ENCODE results near the gene CAMK2D. TPM values are rescaled to one million over a fixed set of nuclear protein-coding genes. Genes with fewer than 3 reads are reported as not detected.

CAMK2D gene
- total and polyA plus RNA-seq, 4 donors = 10.1 to 31.0 (median 25.6) TPM

DNA sequence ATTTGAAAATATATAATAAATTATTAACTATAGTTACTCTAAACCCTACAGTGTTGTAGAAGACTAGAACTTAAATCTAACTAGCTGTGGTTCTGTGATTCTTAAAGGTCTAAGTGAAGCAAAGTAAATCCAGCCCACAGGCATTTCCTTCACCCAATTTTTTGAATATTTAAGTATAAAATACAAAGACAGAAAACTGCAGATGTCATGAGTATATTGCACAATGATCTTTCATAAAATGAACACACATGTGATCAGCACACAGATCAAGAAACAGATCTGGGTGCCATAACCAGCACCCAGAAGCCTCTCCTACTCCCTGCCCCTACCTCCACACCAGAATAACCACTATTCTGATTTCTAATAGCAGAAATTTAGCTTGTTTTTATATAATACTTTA, 82.9 kb downstream of the CAMK2D start:
- no peak overlapping the region for H3K9ac ChIP-seq (ENCODE audit: low read depth in 1 of 2, low read length in 2 of 2)
- TF ChIP-seq, protein P1, sequence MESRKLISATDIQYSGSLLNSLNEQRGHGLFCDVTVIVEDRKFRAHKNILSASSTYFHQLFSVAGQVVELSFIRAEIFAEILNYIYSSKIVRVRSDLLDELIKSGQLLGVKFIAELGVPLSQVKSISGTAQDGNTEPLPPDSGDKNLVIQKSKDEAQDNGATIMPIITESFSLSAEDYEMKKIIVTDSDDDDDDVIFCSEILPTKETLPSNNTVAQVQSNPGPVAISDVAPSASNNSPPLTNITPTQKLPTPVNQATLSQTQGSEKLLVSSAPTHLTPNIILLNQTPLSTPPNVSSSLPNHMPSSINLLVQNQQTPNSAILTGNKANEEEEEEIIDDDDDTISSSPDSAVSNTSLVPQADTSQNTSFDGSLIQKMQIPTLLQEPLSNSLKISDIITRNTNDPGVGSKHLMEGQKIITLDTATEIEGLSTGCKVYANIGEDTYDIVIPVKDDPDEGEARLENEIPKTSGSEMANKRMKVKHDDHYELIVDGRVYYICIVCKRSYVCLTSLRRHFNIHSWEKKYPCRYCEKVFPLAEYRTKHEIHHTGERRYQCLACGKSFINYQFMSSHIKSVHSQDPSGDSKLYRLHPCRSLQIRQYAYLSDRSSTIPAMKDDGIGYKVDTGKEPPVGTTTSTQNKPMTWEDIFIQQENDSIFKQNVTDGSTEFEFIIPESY (IDR thresholded peaks at IDR 0.05) = no peak
- TF ChIP-seq YY1 (IDR thresholded peaks at IDR 0.05) (no peak), JUND (IDR thresholded peaks at IDR 0.05) (no peak), EGR1 (IDR thresholded peaks at IDR 0.05; ENCODE audit: low read depth in 2 of 2) (no peak), NR2F2 (IDR thresholded peaks at IDR 0.05) (no peak), SP1 (IDR thresholded peaks at IDR 0.05) (no peak), FOXA1 (IDR thresholded peaks at IDR 0.05) (no peak)
- TF ChIP-seq, protein P2, sequence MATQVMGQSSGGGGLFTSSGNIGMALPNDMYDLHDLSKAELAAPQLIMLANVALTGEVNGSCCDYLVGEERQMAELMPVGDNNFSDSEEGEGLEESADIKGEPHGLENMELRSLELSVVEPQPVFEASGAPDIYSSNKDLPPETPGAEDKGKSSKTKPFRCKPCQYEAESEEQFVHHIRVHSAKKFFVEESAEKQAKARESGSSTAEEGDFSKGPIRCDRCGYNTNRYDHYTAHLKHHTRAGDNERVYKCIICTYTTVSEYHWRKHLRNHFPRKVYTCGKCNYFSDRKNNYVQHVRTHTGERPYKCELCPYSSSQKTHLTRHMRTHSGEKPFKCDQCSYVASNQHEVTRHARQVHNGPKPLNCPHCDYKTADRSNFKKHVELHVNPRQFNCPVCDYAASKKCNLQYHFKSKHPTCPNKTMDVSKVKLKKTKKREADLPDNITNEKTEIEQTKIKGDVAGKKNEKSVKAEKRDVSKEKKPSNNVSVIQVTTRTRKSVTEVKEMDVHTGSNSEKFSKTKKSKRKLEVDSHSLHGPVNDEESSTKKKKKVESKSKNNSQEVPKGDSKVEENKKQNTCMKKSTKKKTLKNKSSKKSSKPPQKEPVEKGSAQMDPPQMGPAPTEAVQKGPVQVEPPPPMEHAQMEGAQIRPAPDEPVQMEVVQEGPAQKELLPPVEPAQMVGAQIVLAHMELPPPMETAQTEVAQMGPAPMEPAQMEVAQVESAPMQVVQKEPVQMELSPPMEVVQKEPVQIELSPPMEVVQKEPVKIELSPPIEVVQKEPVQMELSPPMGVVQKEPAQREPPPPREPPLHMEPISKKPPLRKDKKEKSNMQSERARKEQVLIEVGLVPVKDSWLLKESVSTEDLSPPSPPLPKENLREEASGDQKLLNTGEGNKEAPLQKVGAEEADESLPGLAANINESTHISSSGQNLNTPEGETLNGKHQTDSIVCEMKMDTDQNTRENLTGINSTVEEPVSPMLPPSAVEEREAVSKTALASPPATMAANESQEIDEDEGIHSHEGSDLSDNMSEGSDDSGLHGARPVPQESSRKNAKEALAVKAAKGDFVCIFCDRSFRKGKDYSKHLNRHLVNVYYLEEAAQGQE (IDR thresholded peaks at IDR 0.05) = no peak
- TF ChIP-seq, protein P3, sequence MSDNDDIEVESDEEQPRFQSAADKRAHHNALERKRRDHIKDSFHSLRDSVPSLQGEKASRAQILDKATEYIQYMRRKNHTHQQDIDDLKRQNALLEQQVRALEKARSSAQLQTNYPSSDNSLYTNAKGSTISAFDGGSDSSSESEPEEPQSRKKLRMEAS (IDR thresholded peaks at IDR 0.05) = no peak
- TF ChIP-seq, protein P4, sequence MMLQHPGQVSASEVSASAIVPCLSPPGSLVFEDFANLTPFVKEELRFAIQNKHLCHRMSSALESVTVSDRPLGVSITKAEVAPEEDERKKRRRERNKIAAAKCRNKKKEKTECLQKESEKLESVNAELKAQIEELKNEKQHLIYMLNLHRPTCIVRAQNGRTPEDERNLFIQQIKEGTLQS (IDR thresholded peaks at IDR 0.05) = no peak
- TF ChIP-seq, protein P5, sequence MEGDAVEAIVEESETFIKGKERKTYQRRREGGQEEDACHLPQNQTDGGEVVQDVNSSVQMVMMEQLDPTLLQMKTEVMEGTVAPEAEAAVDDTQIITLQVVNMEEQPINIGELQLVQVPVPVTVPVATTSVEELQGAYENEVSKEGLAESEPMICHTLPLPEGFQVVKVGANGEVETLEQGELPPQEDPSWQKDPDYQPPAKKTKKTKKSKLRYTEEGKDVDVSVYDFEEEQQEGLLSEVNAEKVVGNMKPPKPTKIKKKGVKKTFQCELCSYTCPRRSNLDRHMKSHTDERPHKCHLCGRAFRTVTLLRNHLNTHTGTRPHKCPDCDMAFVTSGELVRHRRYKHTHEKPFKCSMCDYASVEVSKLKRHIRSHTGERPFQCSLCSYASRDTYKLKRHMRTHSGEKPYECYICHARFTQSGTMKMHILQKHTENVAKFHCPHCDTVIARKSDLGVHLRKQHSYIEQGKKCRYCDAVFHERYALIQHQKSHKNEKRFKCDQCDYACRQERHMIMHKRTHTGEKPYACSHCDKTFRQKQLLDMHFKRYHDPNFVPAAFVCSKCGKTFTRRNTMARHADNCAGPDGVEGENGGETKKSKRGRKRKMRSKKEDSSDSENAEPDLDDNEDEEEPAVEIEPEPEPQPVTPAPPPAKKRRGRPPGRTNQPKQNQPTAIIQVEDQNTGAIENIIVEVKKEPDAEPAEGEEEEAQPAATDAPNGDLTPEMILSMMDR (IDR thresholded peaks at IDR 0.05; ENCODE audit: low read depth, low read length, missing input control) = no peak
- no peak for DNase-seq (ENCODE audit: low spot score)
- no peak overlapping the region for H3K4me3 ChIP-seq (ENCODE audit: low read depth in 1 of 3, low read length in 3 of 3)
- H3K9me3 ChIP-seq (ENCODE audit: control insufficient read depth in 4 of 4, low read length in 3 of 4) = no peaks in the 10 kb centered on the region
- no peak overlapping the region for H3K27ac ChIP-seq (ENCODE audit: low read depth in 1 of 2, low read length in 2 of 2)
- no peaks in the 10 kb centered on the region for H3K36me3 ChIP-seq (ENCODE audit: control insufficient read depth in 4 of 4, insufficient read depth in 3 of 4, low read depth in 1 of 4, low read length in 3 of 4)
- no peaks in the 10 kb centered on the region for H3K27me3 ChIP-seq (ENCODE audit: control insufficient read depth in 4 of 4, insufficient read depth in 4 of 4, low read length in 3 of 4)
- H3K4me1 ChIP-seq (ENCODE audit: control insufficient read depth in 4 of 4, insufficient read depth in 4 of 4, low read length in 3 of 4) = peaks cover 0 to 11% (median 7%) of the 10 kb centered on the region in 4 donors

DNA sequence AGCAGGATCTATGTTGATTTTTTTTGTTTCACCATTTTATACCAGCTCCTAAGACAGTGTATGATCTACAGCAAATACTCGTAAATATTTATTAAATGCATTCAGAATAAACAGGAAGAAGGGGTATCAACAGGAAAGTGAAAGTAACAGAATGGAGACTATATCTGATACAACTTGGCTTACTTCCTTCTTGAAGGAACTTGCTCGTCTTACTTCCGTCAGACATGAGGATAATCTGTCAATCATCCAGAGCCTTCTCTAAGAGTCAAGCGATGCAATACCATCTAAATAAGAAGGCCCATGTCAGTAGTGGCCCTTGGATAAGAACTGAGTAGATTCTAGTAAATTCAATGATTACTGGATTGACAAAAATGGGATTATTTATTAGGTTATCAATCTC, 84.2 kb downstream of the CAMK2D start:
- Histone ChIP-seq H3K4me1 (ENCODE audit: control insufficient read depth in 4 of 4, insufficient read depth in 4 of 4, low read length in 3 of 4) (peaks cover 0 to 11% (median 6%) of the 10 kb centered on the region in 4 donors), H3K4me3 (ENCODE audit: low read depth in 1 of 3, low read length in 3 of 3) (no peak overlapping the region), H3K27ac (ENCODE audit: low read depth in 1 of 2, low read length in 2 of 2) (no peak overlapping the region), H3K9ac (ENCODE audit: low read depth in 1 of 2, low read length in 2 of 2) (no peak overlapping the region), H3K36me3 (ENCODE audit: control insufficient read depth in 4 of 4, insufficient read depth in 3 of 4, low read depth in 1 of 4, low read length in 3 of 4) (no peaks in the 10 kb centered on the region), H3K9me3 (ENCODE audit: control insufficient read depth in 4 of 4, low read length in 3 of 4) (no peaks in the 10 kb centered on the region), H3K27me3 (ENCODE audit: control insufficient read depth in 4 of 4, insufficient read depth in 4 of 4, low read length in 3 of 4) (no peaks in the 10 kb centered on the region)
- no peak for DNase-seq (ENCODE audit: low spot score)
- WGBS = 72% methylated on average over 4 of the region's 4 CpGs
- no peak for TF ChIP-seq SP1 (IDR thresholded peaks at IDR 0.05)
- TF ChIP-seq, protein P2 (IDR thresholded peaks at IDR 0.05) = no peak
- TF ChIP-seq GABPA (IDR thresholded peaks at IDR 0.05 in 1 of 2, conservative IDR thresholded peaks at IDR 0.05 in 1 of 2) = no peak
- TF ChIP-seq YY1 (IDR thresholded peaks at IDR 0.05) = no peak
- TF ChIP-seq RAD21 (IDR thresholded peaks at IDR 0.05) = no peak
- TF ChIP-seq, protein P1 (IDR thresholded peaks at IDR 0.05) = no peak
- no peak for TF ChIP-seq FOXA2 (IDR thresholded peaks at IDR 0.05)
- no peak for TF ChIP-seq HNF4A (conservative IDR thresholded peaks at IDR 0.05)
- TF ChIP-seq, protein P5 (IDR thresholded peaks at IDR 0.05; ENCODE audit: low read depth, low read length, missing input control) = no peak
- TF ChIP-seq EGR1 (IDR thresholded peaks at IDR 0.05; ENCODE audit: low read depth in 2 of 2) = no peak
- no peak for TF ChIP-seq FOXA1 (IDR thresholded peaks at IDR 0.05)
